ENCODE measurements around the gene DCHS2. TPM values are rescaled to one million over a fixed set of nuclear protein-coding genes. Genes with fewer than 3 reads are reported as not detected.

Gene DCHS2
- total RNA-seq, 1 donor from 2014 or later: 0.13 TPM

DNA sequence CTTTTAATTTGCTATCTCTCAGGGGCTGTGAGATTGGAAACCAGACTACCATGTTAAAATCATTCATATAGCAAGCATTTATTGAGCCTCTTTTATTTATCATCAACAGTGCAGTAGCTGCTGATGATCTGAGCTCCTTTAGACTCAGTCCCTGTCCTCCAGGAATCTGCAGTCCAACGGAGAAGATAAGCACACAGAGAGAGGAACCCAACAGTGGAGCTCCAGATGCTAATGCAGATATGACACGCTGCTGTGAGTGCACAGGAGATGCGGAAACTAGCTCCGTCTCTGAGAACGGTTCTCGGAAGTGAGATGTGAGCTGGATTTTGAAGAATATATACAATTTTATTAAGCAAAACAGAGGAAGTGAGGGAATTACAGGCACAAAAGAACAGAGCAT is 35.4 kb downstream of the DCHS2 start:
- no peaks in the 10 kb centered on the region for H3K9me3 Mint-ChIP-seq (ENCODE audit: unreplicated experiment)

DNA sequence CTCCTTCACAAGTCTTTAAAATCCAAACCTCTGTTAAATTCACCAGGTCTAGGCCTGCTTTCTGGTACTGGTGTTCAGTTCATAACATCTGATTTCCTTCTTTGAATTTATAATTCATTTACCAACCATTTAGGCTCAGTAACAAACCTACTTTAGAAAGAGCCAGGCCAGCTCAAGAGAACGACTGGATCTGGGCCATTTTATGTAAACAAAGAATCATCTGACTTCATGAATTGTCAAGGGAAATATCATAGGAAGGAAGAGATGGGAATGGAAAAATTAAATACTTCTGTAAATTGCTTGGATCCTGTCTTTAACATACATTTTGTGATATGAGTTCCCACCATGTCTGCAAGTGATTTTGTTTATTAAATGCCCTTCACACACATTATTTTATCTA is 36.5 kb downstream of the DCHS2 start:
- H3K27ac Mint-ChIP-seq (ENCODE audit: unreplicated experiment): no peak overlapping the region
- no peak for DNase-seq (ENCODE audit: extremely low spot score, unreplicated experiment)
- no peak overlapping the region for H3K4me3 Mint-ChIP-seq (ENCODE audit: unreplicated experiment)
- no peaks in the 10 kb centered on the region for H3K36me3 Mint-ChIP-seq (ENCODE audit: unreplicated experiment)
- H3K27me3 Mint-ChIP-seq (ENCODE audit: unreplicated experiment): peaks cover 14% of the 10 kb centered on the region
- no peaks in the 10 kb centered on the region for H3K4me1 Mint-ChIP-seq (ENCODE audit: unreplicated experiment)
- TF ChIP-seq, protein P1, sequence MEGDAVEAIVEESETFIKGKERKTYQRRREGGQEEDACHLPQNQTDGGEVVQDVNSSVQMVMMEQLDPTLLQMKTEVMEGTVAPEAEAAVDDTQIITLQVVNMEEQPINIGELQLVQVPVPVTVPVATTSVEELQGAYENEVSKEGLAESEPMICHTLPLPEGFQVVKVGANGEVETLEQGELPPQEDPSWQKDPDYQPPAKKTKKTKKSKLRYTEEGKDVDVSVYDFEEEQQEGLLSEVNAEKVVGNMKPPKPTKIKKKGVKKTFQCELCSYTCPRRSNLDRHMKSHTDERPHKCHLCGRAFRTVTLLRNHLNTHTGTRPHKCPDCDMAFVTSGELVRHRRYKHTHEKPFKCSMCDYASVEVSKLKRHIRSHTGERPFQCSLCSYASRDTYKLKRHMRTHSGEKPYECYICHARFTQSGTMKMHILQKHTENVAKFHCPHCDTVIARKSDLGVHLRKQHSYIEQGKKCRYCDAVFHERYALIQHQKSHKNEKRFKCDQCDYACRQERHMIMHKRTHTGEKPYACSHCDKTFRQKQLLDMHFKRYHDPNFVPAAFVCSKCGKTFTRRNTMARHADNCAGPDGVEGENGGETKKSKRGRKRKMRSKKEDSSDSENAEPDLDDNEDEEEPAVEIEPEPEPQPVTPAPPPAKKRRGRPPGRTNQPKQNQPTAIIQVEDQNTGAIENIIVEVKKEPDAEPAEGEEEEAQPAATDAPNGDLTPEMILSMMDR (IDR thresholded peaks at IDR 0.05): no peak
- H3K9me3 Mint-ChIP-seq (ENCODE audit: unreplicated experiment): no peaks in the 10 kb centered on the region

More for the DNA sequence above, 35.4 kb downstream of the DCHS2 start:
- no peak overlapping the region for H3K27ac Mint-ChIP-seq (ENCODE audit: unreplicated experiment)
- no peak for DNase-seq (ENCODE audit: extremely low spot score, unreplicated experiment)
- H3K36me3 Mint-ChIP-seq (ENCODE audit: unreplicated experiment): no peaks in the 10 kb centered on the region
- H3K4me3 Mint-ChIP-seq (ENCODE audit: unreplicated experiment): no peak overlapping the region
- TF ChIP-seq, protein P1 (IDR thresholded peaks at IDR 0.05): no peak
- peaks cover 14% of the 10 kb centered on the region for H3K27me3 Mint-ChIP-seq (ENCODE audit: unreplicated experiment)
- no peaks in the 10 kb centered on the region for H3K4me1 Mint-ChIP-seq (ENCODE audit: unreplicated experiment)

DNA sequence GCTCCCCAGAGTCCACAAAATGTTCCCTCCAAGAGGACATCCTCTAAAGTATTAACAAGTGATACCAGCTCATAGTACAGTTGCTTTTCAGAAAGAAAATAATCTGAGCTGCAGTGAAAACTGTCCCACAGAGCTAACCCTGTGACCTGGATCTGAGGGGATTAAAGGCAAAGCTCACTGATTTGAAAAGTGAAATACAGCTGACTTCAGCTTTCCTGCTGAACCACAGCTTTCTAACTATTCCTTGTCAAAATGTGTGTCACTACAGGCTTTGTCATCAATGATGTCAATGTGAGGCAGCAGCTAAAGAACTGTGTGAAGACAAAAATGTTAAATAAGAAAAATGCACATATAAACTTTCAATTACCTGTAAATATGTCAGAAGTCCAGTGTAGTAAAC is 36.9 kb downstream of the DCHS2 start:
- peaks cover 13% of the 10 kb centered on the region for H3K27me3 Mint-ChIP-seq (ENCODE audit: unreplicated experiment)
- DNase-seq (ENCODE audit: extremely low spot score, unreplicated experiment): no peak
- TF ChIP-seq, protein P1 (IDR thresholded peaks at IDR 0.05): no peak
- H3K27ac Mint-ChIP-seq (ENCODE audit: unreplicated experiment): no peak overlapping the region
- H3K4me1 Mint-ChIP-seq (ENCODE audit: unreplicated experiment): no peaks in the 10 kb centered on the region
- no peak overlapping the region for H3K4me3 Mint-ChIP-seq (ENCODE audit: unreplicated experiment)
- H3K36me3 Mint-ChIP-seq (ENCODE audit: unreplicated experiment): no peaks in the 10 kb centered on the region
- H3K9me3 Mint-ChIP-seq (ENCODE audit: unreplicated experiment): no peaks in the 10 kb centered on the region

DNA sequence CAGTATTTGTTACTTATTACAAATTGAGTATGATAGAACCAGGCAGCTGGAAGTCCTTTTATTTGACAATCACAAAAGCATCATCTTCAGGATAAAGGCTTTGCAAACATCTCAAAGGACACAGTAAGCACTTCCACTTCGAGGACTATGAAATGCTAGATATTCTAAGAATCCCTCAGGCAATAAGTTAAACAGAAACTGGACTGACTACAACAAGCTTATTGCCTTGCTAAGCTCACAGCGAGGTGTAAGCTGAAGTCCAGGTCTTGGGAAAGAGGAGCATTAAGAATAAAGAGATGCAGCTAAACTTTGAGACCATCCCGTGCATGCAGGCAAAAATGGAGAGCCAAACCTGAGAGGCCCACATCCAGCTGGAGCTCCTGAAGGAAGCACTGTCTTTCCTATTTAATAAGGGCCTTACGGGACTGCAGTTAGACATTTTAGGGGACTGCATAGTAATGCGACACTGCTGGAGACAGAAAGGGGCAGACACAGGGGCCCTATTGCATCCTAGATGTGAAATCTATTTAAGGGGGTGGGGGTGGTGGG is 38.7 kb downstream of the DCHS2 start:
- TF ChIP-seq, protein P1 (IDR thresholded peaks at IDR 0.05): no peak

DNA sequence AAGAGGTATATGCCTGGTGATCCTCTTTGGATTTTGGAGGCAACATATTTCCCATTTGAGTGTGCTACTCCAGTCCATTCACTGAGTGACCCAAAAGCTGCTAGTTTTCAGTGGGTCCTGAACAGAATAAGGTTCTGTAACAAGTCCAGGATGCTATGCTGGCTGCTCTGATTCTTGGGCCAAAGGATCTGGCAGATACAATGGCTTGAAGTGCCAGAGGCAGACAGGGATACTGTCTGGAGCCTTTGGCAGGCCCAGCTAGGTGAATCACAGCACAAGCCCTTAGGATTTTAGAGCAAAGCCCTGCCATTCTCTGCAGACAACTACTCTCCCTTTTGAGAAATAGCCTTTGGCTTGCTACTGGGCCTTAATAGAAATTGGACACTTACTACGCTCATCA is 40.6 kb downstream of the DCHS2 start:
- no peak for DNase-seq (ENCODE audit: extremely low spot score, unreplicated experiment)
- Mint-ChIP-seq H3K27me3 (ENCODE audit: unreplicated experiment) (no peaks in the 10 kb centered on the region), H3K9me3 (ENCODE audit: unreplicated experiment) (no peaks in the 10 kb centered on the region), H3K27ac (ENCODE audit: unreplicated experiment) (no peak overlapping the region), H3K4me3 (ENCODE audit: unreplicated experiment) (no peak overlapping the region), H3K36me3 (ENCODE audit: unreplicated experiment) (no peaks in the 10 kb centered on the region), H3K4me1 (ENCODE audit: unreplicated experiment) (no peaks in the 10 kb centered on the region)
- TF ChIP-seq, protein P1 (IDR thresholded peaks at IDR 0.05): no peak

More for the DNA sequence above, 38.7 kb downstream of the DCHS2 start:
- no peaks in the 10 kb centered on the region for H3K27me3 Mint-ChIP-seq (ENCODE audit: unreplicated experiment)
- no peak overlapping the region for H3K4me3 Mint-ChIP-seq (ENCODE audit: unreplicated experiment)
- H3K9me3 Mint-ChIP-seq (ENCODE audit: unreplicated experiment): no peaks in the 10 kb centered on the region
- DNase-seq (ENCODE audit: extremely low spot score, unreplicated experiment): no peak
- no peak overlapping the region for H3K27ac Mint-ChIP-seq (ENCODE audit: unreplicated experiment)
- no peaks in the 10 kb centered on the region for H3K36me3 Mint-ChIP-seq (ENCODE audit: unreplicated experiment)
- H3K4me1 Mint-ChIP-seq (ENCODE audit: unreplicated experiment): no peaks in the 10 kb centered on the region
